Hepatocyte (in vitro differentiated cells): Measurements from ENCODE around the gene VPS25. TPM values are rescaled to one million over a fixed set of nuclear protein-coding genes. Genes with fewer than 3 reads are reported as not detected.
A peak's percentile ranks its signal among the peaks of the same experiment; 100 is the strongest.

Experiments
- DNase-seq: peaks from one replicate; pipeline ENCODE4 v3.0.0-alpha.2; 2016; ENCODE audit warnings: low spot score
- H2AFZ ChIP-seq: fragments of 200-600 bp; sonication (generic); 2 replicates; pipeline ENCODE4 v1.6.0; 2016; ENCODE audit warnings: antibody characterized with exemption, mild to moderate bottlenecking
- H3K27ac ChIP-seq: fragments of 200-600 bp; sonication (generic); 2 replicates; pipeline ENCODE4 v1.5.1; 2016; ENCODE audit warnings: mild to moderate bottlenecking
- H3K27me3 ChIP-seq: fragments of 200-600 bp; sonication (generic); 2 replicates; pipeline ENCODE4 v1.6.1; 2016
- H3K36me3 ChIP-seq: fragments of 200-600 bp; sonication (generic); replicated peaks from 2 replicates; pipeline ENCODE4 v1.5.1; 2016; ENCODE audit warnings: low read depth; ENCODE audit not compliant: insufficient read depth
- H3K4me1 ChIP-seq: fragments of 200-600 bp; sonication (generic); 2 replicates; pipeline ENCODE4 v1.5.1; 2016; ENCODE audit warnings: mild to moderate bottlenecking, moderate library complexity; ENCODE audit not compliant: insufficient read depth
- H3K4me2 ChIP-seq: fragments of 200-600 bp; sonication (generic); 2 replicates; pipeline ENCODE4 v1.6.0; 2016
- H3K4me3 ChIP-seq: fragments of 200-600 bp; sonication (generic); 2 replicates; pipeline ENCODE4 v1.5.1; 2016; ENCODE audit warnings: mild to moderate bottlenecking
- H3K79me2 ChIP-seq: fragments of 200-600 bp; sonication (generic); 2 replicates; pipeline ENCODE4 v1.6.0; 2017; ENCODE audit warnings: mild to moderate bottlenecking
- H3K9me2 ChIP-seq: fragments of 200-600 bp; sonication (generic); replicated peaks from 2 replicates; pipeline ENCODE4 v1.6.0; 2017; ENCODE audit warnings: mild to moderate bottlenecking; ENCODE audit not compliant: insufficient read depth
- H3K9me3 ChIP-seq: fragments of 200-600 bp; sonication (generic); 2 replicates; pipeline ENCODE4 v1.5.1; 2016; ENCODE audit warnings: low read depth, mild to moderate bottlenecking
- H4K20me1 ChIP-seq: fragments of 200-600 bp; sonication (generic); 2 replicates; pipeline ENCODE4 v1.6.0; 2016; ENCODE audit warnings: mild to moderate bottlenecking; ENCODE audit not compliant: insufficient read depth, poor library complexity, severe bottlenecking
- EZH2 ChIP-seq: fragments of 200-600 bp; sonication (generic); IDR thresholded peaks from 2 replicates; pipeline ENCODE4 v1.6.1; 2016; ENCODE audit warnings: antibody characterized with exemption, mild to moderate bottlenecking, borderline replicate concordance
- EZH2phosphoT487 ChIP-seq: fragments of 200-600 bp; sonication (generic); IDR thresholded peaks from one replicate; pipeline ENCODE4 v1.6.1; 2018; ENCODE audit warnings: antibody characterized with exemption, mild to moderate bottlenecking, low read depth, moderate library complexity; ENCODE audit not compliant: unreplicated experiment, severe bottlenecking
- WGBS: methylation state at CpG from one replicate; pipeline ENCODE4 v1.1.6; 2016; ENCODE audit warnings: low lambda C conversion rate; ENCODE audit errors: missing lambda C conversion rate; 5-methylcytosine and 5-hydroxymethylcytosine counted together
- polyA plus RNA-seq: library from polyadenylated mRNA; unstranded; fragments of >200 nt; fragmentation: Nextera tagmentation; extraction: Ambion mirVana; gene quantifications from 2 replicates; pipeline ENCODE4 v1.2.1, GENCODE V29; 2016
- total RNA-seq: library from RNA; depleted of rRNA; stranded (reverse); fragments of >200 nt; gene quantifications from 2 replicates; pipeline ENCODE4 v1.2.3, GENCODE V29; 2014
- TF ChIP-seq, protein P1 (sequence below): fragments of 200-600 bp; sonication (generic); IDR thresholded peaks from 2 replicates; pipeline ENCODE4 v1.5.1; 2016; ENCODE audit warnings: antibody characterized with exemption, mild to moderate bottlenecking; ENCODE audit not compliant: poor library complexity

Gene VPS25
- total and polyA plus RNA-seq, 2 experiments from 2014 or later: 89.9 to 121 TPM

DNA sequence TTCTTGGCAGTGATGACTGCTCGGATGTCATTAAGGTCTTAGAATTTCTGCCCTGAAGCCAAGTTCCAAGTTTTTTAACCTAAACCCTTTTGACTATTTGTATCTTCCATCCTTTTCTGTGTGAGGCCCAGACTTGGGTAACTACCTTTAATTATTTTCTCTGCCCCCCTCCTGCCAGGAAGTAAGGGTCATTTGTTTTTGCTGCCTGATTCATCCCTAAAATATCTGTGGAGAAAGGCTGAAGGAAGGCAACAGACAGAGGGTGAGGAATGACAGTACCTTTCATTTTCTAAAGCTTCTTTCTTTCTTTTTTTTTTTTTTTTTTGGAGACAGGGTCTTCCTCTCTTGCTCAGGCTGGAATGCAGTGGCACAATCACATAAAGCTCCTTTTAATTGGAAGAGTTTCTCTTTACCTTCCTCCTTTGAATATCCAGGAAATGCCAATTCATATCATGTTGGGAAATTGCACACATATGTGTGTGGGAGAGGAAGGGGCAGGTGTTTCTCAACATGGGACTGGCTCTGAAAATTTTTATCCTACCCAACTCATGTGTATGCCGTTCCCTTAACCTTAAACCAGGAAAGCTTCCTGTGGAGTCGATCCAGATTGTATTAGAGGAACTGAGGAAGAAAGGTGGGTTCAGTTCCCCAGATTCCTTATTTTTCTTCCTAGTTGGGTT is 957 bp downstream of the VPS25 start:
- H4K20me1 ChIP-seq: no peaks in the 10 kb centered on the region
- peak overlapping the region; percentile 72 for H3K4me2 ChIP-seq
- no peaks in the 10 kb centered on the region for H3K9me2 ChIP-seq
- peak overlapping the region; percentile 93 for H3K4me3 ChIP-seq
- no peaks in the 10 kb centered on the region for H3K27me3 ChIP-seq
- no peaks in the 10 kb centered on the region for H3K9me3 ChIP-seq
- H3K79me2 ChIP-seq: peaks cover 7% of the 10 kb centered on the region
- WGBS: 78% methylated on average over 3 of the region's 3 CpGs
- H3K36me3 ChIP-seq: no peaks in the 10 kb centered on the region
- DNase-seq: no peak
- peak overlapping the region; percentile 90 for H3K27ac ChIP-seq
- H3K4me1 ChIP-seq: no peaks in the 10 kb centered on the region
- TF ChIP-seq, protein P1, sequence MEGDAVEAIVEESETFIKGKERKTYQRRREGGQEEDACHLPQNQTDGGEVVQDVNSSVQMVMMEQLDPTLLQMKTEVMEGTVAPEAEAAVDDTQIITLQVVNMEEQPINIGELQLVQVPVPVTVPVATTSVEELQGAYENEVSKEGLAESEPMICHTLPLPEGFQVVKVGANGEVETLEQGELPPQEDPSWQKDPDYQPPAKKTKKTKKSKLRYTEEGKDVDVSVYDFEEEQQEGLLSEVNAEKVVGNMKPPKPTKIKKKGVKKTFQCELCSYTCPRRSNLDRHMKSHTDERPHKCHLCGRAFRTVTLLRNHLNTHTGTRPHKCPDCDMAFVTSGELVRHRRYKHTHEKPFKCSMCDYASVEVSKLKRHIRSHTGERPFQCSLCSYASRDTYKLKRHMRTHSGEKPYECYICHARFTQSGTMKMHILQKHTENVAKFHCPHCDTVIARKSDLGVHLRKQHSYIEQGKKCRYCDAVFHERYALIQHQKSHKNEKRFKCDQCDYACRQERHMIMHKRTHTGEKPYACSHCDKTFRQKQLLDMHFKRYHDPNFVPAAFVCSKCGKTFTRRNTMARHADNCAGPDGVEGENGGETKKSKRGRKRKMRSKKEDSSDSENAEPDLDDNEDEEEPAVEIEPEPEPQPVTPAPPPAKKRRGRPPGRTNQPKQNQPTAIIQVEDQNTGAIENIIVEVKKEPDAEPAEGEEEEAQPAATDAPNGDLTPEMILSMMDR: no peak
- TF ChIP-seq EZH2 (no peak), EZH2phosphoT487 (no peak)
- no peak overlapping the region for H2AFZ ChIP-seq

DNA sequence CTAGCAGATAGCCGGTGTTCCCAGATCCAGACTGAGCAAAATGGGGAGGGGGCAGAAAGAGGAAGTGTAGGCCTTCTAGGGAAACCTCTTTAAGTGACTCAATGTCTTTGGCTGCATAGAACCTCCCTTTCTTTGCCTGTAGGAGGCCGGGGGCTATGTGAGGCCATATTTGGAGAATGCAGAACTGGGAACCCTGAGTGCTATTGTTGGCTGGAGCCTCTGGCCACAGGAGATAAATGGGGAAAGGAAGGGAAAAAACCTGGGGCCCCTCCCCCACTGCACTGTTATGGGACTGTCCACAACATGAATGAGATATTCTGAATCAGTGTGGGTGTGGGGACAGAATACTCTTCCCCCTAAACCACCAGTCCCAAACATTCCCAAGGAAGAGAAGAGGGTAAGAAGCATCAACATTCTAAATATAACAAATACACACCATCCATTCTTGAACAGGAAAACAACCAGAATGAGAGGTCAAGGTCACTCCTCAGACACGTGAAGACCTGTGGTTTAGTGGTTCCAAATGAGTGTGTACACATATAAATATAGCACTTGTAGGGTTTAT is 2.4 kb downstream of the VPS25 start:
- Histone ChIP-seq H3K4me2 (no peak overlapping the region), H3K79me2 (peaks cover 7% of the 10 kb centered on the region), H3K27ac (no peak overlapping the region), H3K27me3 (no peaks in the 10 kb centered on the region), H3K4me3 (no peak overlapping the region), H3K36me3 (no peaks in the 10 kb centered on the region), H3K4me1 (peaks cover 4% of the 10 kb centered on the region), H4K20me1 (no peaks in the 10 kb centered on the region), H2AFZ (no peak overlapping the region), H3K9me2 (no peaks in the 10 kb centered on the region), H3K9me3 (no peaks in the 10 kb centered on the region)
- no peak for DNase-seq
- WGBS: 89% methylated on average over 3 of the region's 3 CpGs
- TF ChIP-seq EZH2: no peak
- TF ChIP-seq EZH2phosphoT487: no peak
- TF ChIP-seq, protein P1: no peak

DNA sequence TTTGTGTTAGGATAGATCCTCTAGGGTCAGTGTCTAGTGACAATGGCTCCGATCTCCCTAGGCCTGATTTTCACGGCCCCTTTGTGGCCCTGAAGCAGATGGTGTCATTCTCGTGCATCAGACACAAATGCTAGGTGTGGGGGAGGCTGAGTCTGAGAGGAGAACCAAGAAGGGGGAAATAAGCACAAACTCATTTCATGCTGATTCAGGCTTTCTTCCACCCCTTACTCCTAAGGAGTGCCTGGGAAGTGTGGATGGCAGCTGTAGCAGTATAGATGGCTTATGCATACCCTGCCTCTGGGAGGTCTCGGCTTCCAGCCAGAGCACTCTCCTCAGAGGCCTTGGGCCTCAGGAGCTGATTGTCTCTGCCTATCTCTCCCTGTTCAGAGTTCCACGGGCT is 5.3 kb downstream of the VPS25 start:
- no peak overlapping the region for H2AFZ ChIP-seq
- no peak for DNase-seq
- H3K4me2 ChIP-seq: no peak overlapping the region
- H3K9me3 ChIP-seq: no peaks in the 10 kb centered on the region
- peaks cover 7% of the 10 kb centered on the region for H3K79me2 ChIP-seq
- H3K4me3 ChIP-seq: no peak overlapping the region
- H3K36me3 ChIP-seq: no peaks in the 10 kb centered on the region
- H3K9me2 ChIP-seq: no peaks in the 10 kb centered on the region
- no peak overlapping the region for H3K27ac ChIP-seq
- 95% methylated on average over 5 of the region's 5 CpGs for WGBS
- peaks cover 17% of the 10 kb centered on the region for H3K4me1 ChIP-seq
- TF ChIP-seq EZH2phosphoT487: no peak
- TF ChIP-seq, protein P1: no peak
- TF ChIP-seq EZH2: no peak
- peaks cover 11% of the 10 kb centered on the region for H3K27me3 ChIP-seq
- H4K20me1 ChIP-seq: no peaks in the 10 kb centered on the region
